Body of pancreas (tissue), 4 donors: ENCODE results near the gene TOM1.

Source experiments
- CTCF ChIP-seq, 7 experiments: fragments of 450-650 bp in 4 of 7; fragments of 200-600 bp in 3 of 7; sonication (generic) in 3 of 7; IDR thresholded peaks; one replicate each; pipeline ENCODE4 v1.5.1; 2016 to 2019; ENCODE audit warnings: antibody characterized with exemption in 7 of 7
- POLR2A ChIP-seq, 3 donors: fragments of 450-650 bp; IDR thresholded peaks; one replicate each; pipeline ENCODE4 v1.6.1; 2016; ENCODE audit warnings: antibody characterized with exemption in 3 of 3, mild to moderate bottlenecking in 2 of 3

GRCh38 chr22:35333220-35333619 is 33.5 kb downstream of the TOM1 start:
- no peak for TF ChIP-seq CTCF (IDR thresholded peaks at IDR 0.05)
- no peak for TF ChIP-seq POLR2A (IDR thresholded peaks at IDR 0.05)
